ENCODE results near the gene CETP. TPM values are rescaled to one million over a fixed set of nuclear protein-coding genes. Genes with fewer than 3 reads are reported as not detected.

Gene CETP
- total RNA-seq, 4 donors from 2014 or later = 0.19 to 0.32 (median 0.31) TPM; not detected in 1

- peak overlapping the region in 3 of 4 donors; percentile 78 to 90 (median 79) for H3K4me3 ChIP-seq
- peaks cover 20 to 78% (median 29%) of the 10 kb centered on the region in 3 donors for H3K4me1 ChIP-seq
- H3K36me3 ChIP-seq = peaks cover 22 to 56% (median 25%) of the 10 kb centered on the region in 3 donors
- 50 to 72% methylated on average over 5 of the region's 5 CpGs for WGBS, 2 donors
- DNase-seq = no peak
- H3K9me3 ChIP-seq = no peaks in the 10 kb centered on the region
- intact Hi-C loops (cut with DNase I) = no loop called here
- no peak overlapping the region for H3K27ac ChIP-seq
- TF ChIP-seq CTCF (IDR thresholded peaks at IDR 0.05) = no peak
- TF ChIP-seq POLR2A (IDR thresholded peaks at IDR 0.05) = no peak
- no peaks in the 10 kb centered on the region for H3K27me3 ChIP-seq
Observed at GRCh38 chr16:56935201-56935600, 26.5 kb upstream of the CETP start.

- H3K27me3 ChIP-seq = no peaks in the 10 kb centered on the region
- no peak for TF ChIP-seq POLR2A (IDR thresholded peaks at IDR 0.05)
- no peak for TF ChIP-seq CTCF (IDR thresholded peaks at IDR 0.05)
- no peak overlapping the region for H3K27ac ChIP-seq
- H3K4me3 ChIP-seq = no peak overlapping the region
- H3K9me3 ChIP-seq = no peaks in the 10 kb centered on the region
- H3K4me1 ChIP-seq = peaks cover 16 to 69% (median 25%) of the 10 kb centered on the region in 3 donors
- intact Hi-C loops (cut with DNase I) = no loop called here
- 71 to 81% methylated on average over 5 of the region's 5 CpGs for WGBS, 2 donors
- peaks cover 25 to 68% (median 36%) of the 10 kb centered on the region in 3 donors for H3K36me3 ChIP-seq
- no peak for DNase-seq
Observed at GRCh38 chr16:56936491-56936890, 25.3 kb upstream of the CETP start.

GRCh38 chr16:56936950-56937349 is 24.8 kb upstream of the CETP start:
- no peak overlapping the region for H3K27ac ChIP-seq
- no peak for DNase-seq

GRCh38 chr16:56938664-56939513 is 22.9 kb upstream of the CETP start:
- H3K9me3 ChIP-seq = no peaks in the 10 kb centered on the region
- DNase-seq = no peak
- TF ChIP-seq CTCF (IDR thresholded peaks at IDR 0.05) = no peak
- TF ChIP-seq POLR2A (IDR thresholded peaks at IDR 0.05) = peak in 1 of 4 donors; percentile 32
- intact Hi-C loops (cut with DNase I) = no loop called here
- peaks cover 12 to 66% (median 20%) of the 10 kb centered on the region in 3 donors for H3K4me1 ChIP-seq
- peaks cover 43 to 92% (median 50%) of the 10 kb centered on the region in 3 donors for H3K36me3 ChIP-seq
- H3K27ac ChIP-seq = peak overlapping the region in 3 of 4 donors; percentile 11 to 30 (median 23)
- 70 to 78% methylated on average over 7 to 8 of the region's 8 CpGs for WGBS, 2 donors
- peak overlapping the region in 1 of 4 donors; percentile 8 for H3K4me3 ChIP-seq
- no peaks in the 10 kb centered on the region for H3K27me3 ChIP-seq

More at GRCh38 chr16:56936950-56937349, 24.8 kb upstream of the CETP start:
- Histone ChIP-seq H3K4me3 (no peak overlapping the region), H3K4me1 (peaks cover 14 to 66% (median 25%) of the 10 kb centered on the region in 3 donors), H3K36me3 (peaks cover 30 to 73% (median 39%) of the 10 kb centered on the region in 3 donors), H3K27me3 (no peaks in the 10 kb centered on the region), H3K9me3 (no peaks in the 10 kb centered on the region)
- intact Hi-C loops (cut with DNase I) = no loop called here
- WGBS, 2 donors = 80 to 92% methylated on average over 5 of the region's 5 CpGs
- TF ChIP-seq CTCF (IDR thresholded peaks at IDR 0.05) = no peak
- no peak for TF ChIP-seq POLR2A (IDR thresholded peaks at IDR 0.05)

GRCh38 chr16:56939801-56940200 is 21.9 kb upstream of the CETP start:
- H3K27me3 ChIP-seq = no peaks in the 10 kb centered on the region
- H3K36me3 ChIP-seq = peaks cover 45 to 100% (median 50%) of the 10 kb centered on the region in 3 donors
- DNase-seq = no peak
- no peaks in the 10 kb centered on the region for H3K9me3 ChIP-seq
- H3K4me1 ChIP-seq = peaks cover 6 to 59% (median 12%) of the 10 kb centered on the region in 3 donors
- H3K4me3 ChIP-seq = peak overlapping the region in 1 of 4 donors; percentile 8
- TF ChIP-seq POLR2A (IDR thresholded peaks at IDR 0.05) = no peak
- TF ChIP-seq CTCF (IDR thresholded peaks at IDR 0.05) = no peak
- 68 to 78% methylated on average over 4 of the region's 4 CpGs for WGBS, 2 donors
- H3K27ac ChIP-seq = peak overlapping the region in 1 of 4 donors; percentile 23
- intact Hi-C loops (cut with DNase I) = no loop called here

All from esophagus squamous epithelium (tissue), 5 donors.